Neural cell (in vitro differentiated cells): ENCODE measurements around the gene CBX8. TPM values are rescaled to one million over a fixed set of nuclear protein-coding genes. Genes with fewer than 3 reads are reported as not detected.

Experiments used
- H2AFZ ChIP-seq: fragments of 200-600, 300-800 bp; sonication (generic), shearing (Covaris generic); 2 replicates; pipeline ENCODE4 v1.6.0; 2014; ENCODE audit warnings: low read depth, mild to moderate bottlenecking, antibody characterized with exemption, low read length, moderate library complexity
- H3F3A ChIP-seq: fragments of 200-600 bp; shearing (Covaris generic); 2 replicates; pipeline ENCODE4 v1.6.1; 2016; ENCODE audit warnings: mild to moderate bottlenecking, moderate library complexity, mixed read lengths, antibody characterized with exemption, low read length; ENCODE audit not compliant: insufficient read depth, poor library complexity, severe bottlenecking
- H3K27ac ChIP-seq: fragments of 200-600, 300-800 bp; sonication (generic), shearing (Covaris generic); 2 replicates; pipeline ENCODE4 v1.5.1; 2014; ENCODE audit warnings: mild to moderate bottlenecking, low read length, moderate library complexity
- H3K27me3 ChIP-seq: fragments of 300-800, 200-600 bp; sonication (generic), shearing (Covaris generic); 2 replicates; pipeline ENCODE4 v1.6.0; 2014; ENCODE audit warnings: mild to moderate bottlenecking, low read depth, low read length, moderate library complexity; ENCODE audit not compliant: insufficient read depth
- H3K36me3 ChIP-seq: fragments of 300-800, 200-600 bp; sonication (generic), shearing (Covaris generic); 2 replicates; pipeline ENCODE4 v1.5.1; 2014; ENCODE audit warnings: mild to moderate bottlenecking, antibody characterized with exemption, low read length, moderate library complexity; ENCODE audit not compliant: insufficient read depth
- H3K4me2 ChIP-seq: fragments of 300-800, 200-600 bp; sonication (generic), shearing (Covaris generic); 2 replicates; pipeline ENCODE4 v1.6.0; 2014; ENCODE audit warnings: mild to moderate bottlenecking, low read length
- H3K4me3 ChIP-seq: fragments of 300-800, 200-600 bp; sonication (generic), shearing (Covaris generic); 2 replicates; pipeline ENCODE4 v1.5.1; 2014; ENCODE audit warnings: mild to moderate bottlenecking, low read length, moderate library complexity
- H3K79me2 ChIP-seq: fragments of 200-600 bp; shearing (Covaris generic); replicated peaks from 2 replicates; pipeline ENCODE4 v1.6.0; 2014; ENCODE audit warnings: mild to moderate bottlenecking, low read length, moderate library complexity; ENCODE audit not compliant: insufficient read depth
- H3K9ac ChIP-seq: fragments of 300-800, 200-600 bp; sonication (generic), shearing (Covaris generic); 2 replicates; pipeline ENCODE4 v1.6.1; 2016; ENCODE audit warnings: mild to moderate bottlenecking, low read length, mixed read lengths
- H3K9me2 ChIP-seq: fragments of 200-600 bp; shearing (Covaris generic); 2 replicates; pipeline ENCODE4 v1.6.1; 2016; ENCODE audit warnings: mild to moderate bottlenecking, low read length, mixed read lengths; ENCODE audit not compliant: insufficient read depth
- H3K9me3 ChIP-seq: fragments of 200-600, 300-800 bp; sonication (generic), shearing (Covaris generic); 2 replicates; pipeline ENCODE4 v1.6.1; 2016; ENCODE audit warnings: mild to moderate bottlenecking, mixed run types, low read length, moderate library complexity, mixed read lengths
- H4K20me1 ChIP-seq: fragments of 200-600 bp; shearing (Covaris generic); 2 replicates; pipeline ENCODE4 v1.6.1; 2016; ENCODE audit warnings: mild to moderate bottlenecking, mixed run types; ENCODE audit not compliant: insufficient read depth
- CTCF ChIP-seq: fragments of 450-650 bp; IDR thresholded peaks from 2 replicates; pipeline ENCODE4 v1.5.1; 2014; ENCODE audit warnings: antibody characterized with exemption, mild to moderate bottlenecking, moderate library complexity; ENCODE audit not compliant: poor library complexity, severe bottlenecking
- EP300 ChIP-seq: fragments of 450-650 bp; conservative IDR thresholded peaks from 2 replicates; pipeline ENCODE4 v1.6.1; 2014; ENCODE audit warnings: antibody characterized with exemption, mild to moderate bottlenecking, moderate library complexity; ENCODE audit not compliant: poor library complexity, severe bottlenecking
- EZH2 ChIP-seq: fragments of 200-600, 300-800 bp; shearing (Covaris generic), sonication (generic); IDR thresholded peaks from 2 replicates; pipeline ENCODE4 v1.6.1; 2014; ENCODE audit warnings: antibody characterized with exemption, low read length, borderline replicate concordance, mild to moderate bottlenecking; ENCODE audit not compliant: insufficient read depth, poor library complexity, severe bottlenecking
- MXI1 ChIP-seq: fragments of 450-650 bp; conservative IDR thresholded peaks from 2 replicates; pipeline ENCODE4 v1.6.1; 2014; ENCODE audit warnings: antibody characterized with exemption, mild to moderate bottlenecking; ENCODE audit not compliant: poor library complexity, severe bottlenecking
- POLR2AphosphoS5 ChIP-seq: IDR thresholded peaks from 2 replicates; pipeline ENCODE4 v1.6.1; 2012
- RAD21 ChIP-seq: fragments of 450-650 bp; conservative IDR thresholded peaks from 2 replicates; pipeline ENCODE4 v1.6.1; 2014; ENCODE audit warnings: antibody characterized with exemption, mild to moderate bottlenecking, moderate library complexity
- REST ChIP-seq: IDR thresholded peaks from 2 replicates; pipeline ENCODE4 v1.6.1; 2012; ENCODE audit warnings: borderline replicate concordance
- SMC3 ChIP-seq: fragments of 450-650 bp; conservative IDR thresholded peaks from 2 replicates; pipeline ENCODE4 v1.6.1; 2014; ENCODE audit warnings: antibody characterized with exemption, mild to moderate bottlenecking, moderate library complexity; ENCODE audit not compliant: poor library complexity
- TAF1 ChIP-seq: IDR thresholded peaks from 2 replicates; pipeline ENCODE4 v1.6.1; 2012; ENCODE audit warnings: low read depth
- polyA plus RNA-seq: library from polyadenylated mRNA; depleted of rRNA; stranded (reverse); fragments of >200 nt; gene quantifications from 2 replicates; pipeline ENCODE4 v1.2.3, GENCODE V29; 2014

CBX8 gene
- polyA plus RNA-seq, 1 donor from 2014 or later: 15.4 TPM

DNA sequence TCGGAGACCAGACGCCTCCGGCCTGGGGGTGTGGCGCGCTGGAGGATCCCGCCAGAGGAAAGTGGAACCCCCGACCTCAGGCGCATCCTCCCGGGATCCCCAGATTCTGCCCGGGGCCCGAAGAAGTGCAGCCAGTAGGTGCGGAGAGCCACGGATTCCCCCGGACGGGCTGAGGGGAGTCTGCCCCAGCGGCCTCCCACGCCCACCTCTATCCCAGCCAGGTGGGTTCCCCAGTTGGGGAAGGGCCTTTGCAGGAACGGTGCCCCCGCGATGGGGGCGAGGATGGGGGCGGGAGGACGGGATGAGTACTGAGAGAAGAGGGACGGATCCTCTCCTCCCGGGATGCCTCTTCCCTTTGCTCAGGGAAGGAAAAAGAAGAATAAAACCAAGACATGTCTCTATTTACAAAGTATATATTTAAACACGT, 5.1 kb downstream of the CBX8 start:
- H3K9me2 ChIP-seq: no peaks in the 10 kb centered on the region
- peak overlapping the region; percentile 44 for H3K4me2 ChIP-seq
- no peaks in the 10 kb centered on the region for H3K36me3 ChIP-seq
- H3K9me3 ChIP-seq: no peaks in the 10 kb centered on the region
- H3K9ac ChIP-seq: peak overlapping the region; percentile 58
- H4K20me1 ChIP-seq: peaks cover 26% of the 10 kb centered on the region
- no peak overlapping the region for H2AFZ ChIP-seq
- H3K4me3 ChIP-seq: peak overlapping the region; percentile 63
- peaks cover 30% of the 10 kb centered on the region for H3K79me2 ChIP-seq
- H3F3A ChIP-seq: peaks cover 9% of the 10 kb centered on the region
- no peak overlapping the region for H3K27ac ChIP-seq
- peaks cover 56% of the 10 kb centered on the region for H3K27me3 ChIP-seq
- TF ChIP-seq POLR2AphosphoS5 (no peak), SMC3 (no peak), EP300 (no peak), EZH2 (no peak), RAD21 (no peak), REST (no peak), CTCF (no peak), TAF1 (no peak), MXI1 (no peak)

DNA sequence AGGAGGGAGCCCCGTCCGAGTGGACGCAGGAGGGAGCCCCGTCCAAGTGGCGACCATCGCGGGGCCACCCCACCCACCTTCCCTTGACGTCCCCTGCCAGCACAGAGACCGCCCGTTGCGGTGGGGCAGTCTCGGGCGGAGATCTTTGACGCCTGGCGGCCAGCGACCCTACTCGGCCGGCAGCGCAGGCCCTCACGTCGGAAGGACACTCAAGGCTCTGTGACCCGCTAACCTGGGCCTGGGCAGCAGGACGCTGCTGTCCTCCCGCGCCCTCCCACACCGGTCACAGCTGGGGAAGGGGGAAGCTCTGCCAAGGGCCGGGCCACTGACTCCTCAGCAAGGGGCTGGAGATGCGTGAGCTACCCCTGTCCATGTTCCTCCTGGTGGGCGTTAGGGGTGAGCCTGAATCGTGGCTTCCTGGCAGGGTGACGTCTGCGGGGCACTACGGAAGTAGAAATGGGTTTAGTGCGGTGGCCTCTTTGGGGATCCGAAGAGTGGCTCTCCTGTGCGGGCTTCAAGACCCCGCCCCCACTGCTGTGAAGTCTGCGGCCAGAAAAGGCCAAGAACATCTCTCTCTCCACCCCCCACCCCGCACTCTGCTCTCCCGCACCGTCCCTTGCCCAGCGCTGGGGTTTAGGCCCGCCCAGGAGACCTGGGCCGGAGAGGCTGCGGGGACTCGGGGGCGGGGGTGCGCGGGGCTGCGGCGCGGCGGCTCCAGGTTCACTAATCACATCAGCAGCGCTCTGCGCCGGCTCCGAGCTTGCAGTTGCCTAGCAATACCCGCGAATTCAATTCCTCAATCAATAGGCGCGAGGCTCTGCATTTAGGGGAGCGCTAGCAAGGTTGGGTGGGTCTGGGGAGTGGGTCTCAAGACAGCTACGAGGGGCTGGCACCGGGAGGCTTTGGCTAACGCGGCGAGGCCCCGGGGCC, 5.8 kb downstream of the CBX8 start:
- Histone ChIP-seq H3K27me3 (peaks cover 56% of the 10 kb centered on the region), H4K20me1 (peaks cover 26% of the 10 kb centered on the region), H3K9ac (peak overlapping the region; percentile 58), H3K9me3 (no peaks in the 10 kb centered on the region), H3F3A (peaks cover 9% of the 10 kb centered on the region), H3K79me2 (peaks cover 28% of the 10 kb centered on the region), H3K36me3 (no peaks in the 10 kb centered on the region), H3K9me2 (no peaks in the 10 kb centered on the region), H3K4me2 (peak overlapping the region; percentile 44), H2AFZ (no peak overlapping the region), H3K4me3 (peak overlapping the region; percentile 63), H3K27ac (no peak overlapping the region)
- no peak for TF ChIP-seq MXI1
- TF ChIP-seq RAD21: no peak
- no peak for TF ChIP-seq SMC3
- TF ChIP-seq EZH2: no peak
- TF ChIP-seq REST: no peak
- TF ChIP-seq TAF1: no peak
- TF ChIP-seq CTCF: no peak
- TF ChIP-seq POLR2AphosphoS5: no peak
- no peak for TF ChIP-seq EP300
